Colon (tissue), 2 donors: Measurements from ENCODE around the gene SSH2.

Source experiments
- FAIRE-seq: peaks from 2 replicates; lab custom pipeline; 2012; peaks lifted over from hg19 to GRCh38; lab: Jason Lieb, UNC
- donor health status: control.
- donor health status: control.

SSH2 gene

GRCh38 chr17:29778956-29779811 lies 150.8 kb downstream of the SSH2 start:
- no peak for FAIRE-seq

- FAIRE-seq, result no peak
These were observed 152.4 kb downstream of the SSH2 start for GRCh38 chr17:29777663-29778062.

GRCh38 chr17:29776026-29776425 lies 154.0 kb downstream of the SSH2 start:
- FAIRE-seq, result no peak

GRCh38 chr17:29772981-29773380 lies 157.0 kb downstream of the SSH2 start:
- no peak for FAIRE-seq

GRCh38 chr17:29771546-29771945 lies 158.5 kb downstream of the SSH2 start:
- FAIRE-seq, result no peak

- no peak for FAIRE-seq
These were observed 160.8 kb downstream of the SSH2 start for GRCh38 chr17:29769225-29769624.

GRCh38 chr17:29766796-29767327 lies 163.2 kb downstream of the SSH2 start:
- FAIRE-seq, result no peak

- FAIRE-seq, result no peak
These were observed 165.3 kb downstream of the SSH2 start for GRCh38 chr17:29764748-29765147.

- no peak for FAIRE-seq
These were observed 165.8 kb downstream of the SSH2 start for GRCh38 chr17:29764217-29764616.

- FAIRE-seq, result no peak
These were observed 166.8 kb downstream of the SSH2 start for GRCh38 chr17:29763273-29763672.

GRCh38 chr17:29761040-29761761 lies 168.8 kb downstream of the SSH2 start:
- no peak for FAIRE-seq

- no peak for FAIRE-seq
These were observed 169.6 kb downstream of the SSH2 start for GRCh38 chr17:29760279-29761039.

GRCh38 chr17:29758255-29758654 lies 171.8 kb downstream of the SSH2 start:
- no peak for FAIRE-seq

- no peak for FAIRE-seq
These were observed 172.2 kb downstream of the SSH2 start for GRCh38 chr17:29757788-29758187.

- no peak for FAIRE-seq
These were observed 176.1 kb downstream of the SSH2 start for GRCh38 chr17:29753845-29754439.

GRCh38 chr17:29749045-29749825 lies 180.8 kb downstream of the SSH2 start:
- FAIRE-seq, result no peak

GRCh38 chr17:29748400-29748799 lies 181.6 kb downstream of the SSH2 start:
- FAIRE-seq, result no peak

GRCh38 chr17:29747660-29748059 lies 182.4 kb downstream of the SSH2 start:
- no peak for FAIRE-seq

GRCh38 chr17:29746669-29747068 lies 183.4 kb downstream of the SSH2 start:
- no peak for FAIRE-seq

- no peak for FAIRE-seq
These were observed 185.9 kb downstream of the SSH2 start for GRCh38 chr17:29744121-29744520.

- no peak for FAIRE-seq
These were observed 187.9 kb downstream of the SSH2 start for GRCh38 chr17:29742210-29742513.
